Transverse colon (tissue), 4 donors: Measurements from ENCODE around the gene CNKSR1. TPM values are rescaled to one million over a fixed set of nuclear protein-coding genes. Genes with fewer than 3 reads are reported as not detected.

ENCODE experiments used
- DNase-seq: peaks from one replicate; pipeline ENCODE4 v3.0.0-alpha.2; 2019
- H3K27ac ChIP-seq, 4 donors: fragments of 200-600 bp; sonication (generic); 2 replicates each; pipeline ENCODE4 v1.5.1; 2016 to 2018; ENCODE audit warnings: inconsistent platforms in 4 of 4
- H3K27me3 ChIP-seq: fragments of 200-600 bp; sonication (generic); 2 replicates; pipeline ENCODE4 v1.5.1; 2017; ENCODE audit warnings: inconsistent platforms
- H3K36me3 ChIP-seq, 4 donors: fragments of 200-600 bp; sonication (generic); 2 replicates each; pipeline ENCODE4 v1.5.1; 2017 to 2019; ENCODE audit warnings: inconsistent platforms in 4 of 4
- H3K4me1 ChIP-seq, 4 donors: fragments of 200-600 bp; sonication (generic); 2 replicates each; pipeline ENCODE4 v1.5.1; 2017 to 2020; ENCODE audit warnings: inconsistent platforms in 4 of 4
- H3K4me3 ChIP-seq, 4 donors: fragments of 200-600 bp; sonication (generic); 1 replicate in 1 of 4; 2 replicates in 3 of 4; pipeline versions ENCODE4 v1.5.1 to v1.6.1; 2017 to 2019; ENCODE audit warnings: inconsistent platforms in 4 of 4
- H3K9me3 ChIP-seq, 2 donors: fragments of 200-600 bp; sonication (generic); 2 replicates each; pipeline ENCODE4 v1.5.1; 2017 to 2019; ENCODE audit warnings: inconsistent platforms in 2 of 2
- CTCF ChIP-seq, 5 experiments: fragments of 200-600 bp in 3 of 5; fragments of 450-650 bp in 2 of 5; sonication (generic) in 3 of 5; IDR thresholded peaks; 1 replicate in 2 of 5; 2 replicates in 3 of 5; pipeline ENCODE4 v1.5.1; 2016 to 2017; ENCODE audit warnings: antibody characterized with exemption in 5 of 5, inconsistent platforms in 3 of 5, mild to moderate bottlenecking in 2 of 5, moderate library complexity in 1 of 5
- EP300 ChIP-seq: sonication (generic); formaldehyde crosslinking; IDR thresholded peaks from one replicate; pipeline ENCODE4 v1.6.1; 2017; ENCODE audit warnings: antibody characterized with exemption, low read depth
- POLR2A ChIP-seq: fragments of 450-650 bp; IDR thresholded peaks from one replicate; pipeline ENCODE4 v1.6.1; 2016; ENCODE audit warnings: antibody characterized with exemption, mild to moderate bottlenecking, moderate library complexity
- POLR2AphosphoS5 ChIP-seq, 3 donors: sonication (generic); formaldehyde crosslinking; IDR thresholded peaks; one replicate each; pipeline ENCODE4 v1.6.1; 2016; ENCODE audit warnings: antibody characterized with exemption in 3 of 3
- WGBS, 2 donors: methylation state at CpG; one replicate each; pipeline ENCODE4 v1.1.5; 2018; ENCODE audit warnings: low coverage in 1 of 2; 5-methylcytosine and 5-hydroxymethylcytosine counted together
- in situ Hi-C, 4 donors: fragments of 200-750 bp; cut with MboI; loops; one replicate each; pipeline versions ENCODE4 v1.15.0 to v1.15.1; 2017; ENCODE audit warnings: low sequenced_read_pairs in 3 of 4, low pct_ligation_motif_present in 1 of 4, low pct_unique_long_range_greater_than_20kb in 1 of 4
- intact Hi-C: fragments of 100-400 bp; cut with DNase I; formaldehyde crosslinking; loops from one replicate; pipeline ENCODE4 v1.15.1; 2023; ENCODE audit warnings: low total_unique reads
- total RNA-seq, 4 donors: library from RNA; depleted of rRNA; stranded (reverse); fragments of >200 nt; gene quantifications; one replicate each; pipeline ENCODE4 v1.1.0, GENCODE V29; 2016

Gene CNKSR1
- total RNA-seq, 4 donors from 2014 or later, result 53.5 to 187 (median 74.4) TPM

GRCh38 chr1:26187882-26188281 lies 10.6 kb downstream of the CNKSR1 start:
- Histone ChIP-seq H3K4me1 (no peaks in the 10 kb centered on the region), H3K4me3 (no peak overlapping the region), H3K36me3 (peaks cover 0 to 4% (median 0%) of the 10 kb centered on the region in 4 donors), H3K9me3 (no peaks in the 10 kb centered on the region), H3K27me3 (no peaks in the 10 kb centered on the region), H3K27ac (no peak overlapping the region)
- in situ Hi-C loops (no loop called here), intact Hi-C loops (no loop called here)
- DNase-seq, result no peak
- no peak for TF ChIP-seq POLR2AphosphoS5 (IDR thresholded peaks at IDR 0.05)
- TF ChIP-seq EP300, result no peak
- no peak for TF ChIP-seq CTCF (IDR thresholded peaks at IDR 0.05)
- no peak for TF ChIP-seq POLR2A
- 96% methylated on average over 6 of the region's 6 CpGs; no CpG with 5 or more reads in 1 of the 2 donors for WGBS, 2 donors

GRCh38 chr1:26188477-26188876 lies 11.2 kb downstream of the CNKSR1 start:
- Histone ChIP-seq H3K4me1 (no peaks in the 10 kb centered on the region), H3K27me3 (no peaks in the 10 kb centered on the region), H3K4me3 (no peak overlapping the region), H3K9me3 (no peaks in the 10 kb centered on the region), H3K36me3 (peaks cover 0 to 4% (median 0%) of the 10 kb centered on the region in 4 donors), H3K27ac (no peak overlapping the region)
- WGBS, 2 donors, result 93% methylated on average over 8 of the region's 8 CpGs; no CpG with 5 or more reads in 1 of the 2 donors
- in situ Hi-C loops, result no loop called here
- no peak for DNase-seq
- no peak for TF ChIP-seq CTCF (IDR thresholded peaks at IDR 0.05)
- no peak for TF ChIP-seq POLR2AphosphoS5 (IDR thresholded peaks at IDR 0.05)
- no peak for TF ChIP-seq EP300
- TF ChIP-seq POLR2A, result no peak
- intact Hi-C loops, result no loop called here

- in situ Hi-C loops (no loop called here), intact Hi-C loops (no loop called here)
- no peaks in the 10 kb centered on the region for H3K4me1 ChIP-seq
- H3K9me3 ChIP-seq, result no peaks in the 10 kb centered on the region
- 74 to 100% methylated on average over 1 to 6 of the region's 6 CpGs for WGBS, 2 donors
- H3K36me3 ChIP-seq, result peaks cover 0 to 3% (median 0%) of the 10 kb centered on the region in 4 donors
- H3K4me3 ChIP-seq, result no peak overlapping the region
- TF ChIP-seq CTCF (IDR thresholded peaks at IDR 0.05), result no peak
- TF ChIP-seq EP300, result no peak
- TF ChIP-seq POLR2AphosphoS5 (IDR thresholded peaks at IDR 0.05), result no peak
- TF ChIP-seq POLR2A, result no peak
- no peak overlapping the region for H3K27ac ChIP-seq
- no peaks in the 10 kb centered on the region for H3K27me3 ChIP-seq
- DNase-seq, result no peak
Measured at GRCh38 chr1:26189331-26189730, 12.0 kb downstream of the CNKSR1 start.

GRCh38 chr1:26189751-26190275 lies 12.5 kb downstream of the CNKSR1 start:
- Histone ChIP-seq H3K4me3 (no peak overlapping the region), H3K4me1 (no peaks in the 10 kb centered on the region), H3K36me3 (no peaks in the 10 kb centered on the region), H3K27ac (no peak overlapping the region), H3K27me3 (no peaks in the 10 kb centered on the region), H3K9me3 (no peaks in the 10 kb centered on the region)
- WGBS, 2 donors, result 89% methylated on average over 7 of the region's 7 CpGs; no CpG with 5 or more reads in 1 of the 2 donors
- intact Hi-C loops (no loop called here), in situ Hi-C loops (no loop called here)
- DNase-seq, result no peak
- TF ChIP-seq POLR2AphosphoS5 (IDR thresholded peaks at IDR 0.05), result no peak
- no peak for TF ChIP-seq POLR2A
- TF ChIP-seq CTCF (IDR thresholded peaks at IDR 0.05), result no peak
- no peak for TF ChIP-seq EP300
